Prostate gland (tissue), 2 donors: ENCODE data around the gene POLR1H.

Experiments
- POLR2A ChIP-seq: fragments of 450-650 bp; IDR thresholded peaks from one replicate; pipeline ENCODE4 v1.6.1; 2016; ENCODE audit warnings: antibody characterized with exemption, mild to moderate bottlenecking
- TF ChIP-seq, protein P1 (sequence below), 4 experiments: fragments of 200-600 bp in 2 of 4; fragments of 450-650 bp in 2 of 4; sonication (generic) in 2 of 4; IDR thresholded peaks; 1 replicate in 3 of 4; 2 replicates in 1 of 4; pipeline ENCODE4 v1.5.1; 2016 to 2019; ENCODE audit warnings: antibody characterized with exemption in 4 of 4, mild to moderate bottlenecking in 2 of 4, moderate library complexity in 2 of 4

DNA sequence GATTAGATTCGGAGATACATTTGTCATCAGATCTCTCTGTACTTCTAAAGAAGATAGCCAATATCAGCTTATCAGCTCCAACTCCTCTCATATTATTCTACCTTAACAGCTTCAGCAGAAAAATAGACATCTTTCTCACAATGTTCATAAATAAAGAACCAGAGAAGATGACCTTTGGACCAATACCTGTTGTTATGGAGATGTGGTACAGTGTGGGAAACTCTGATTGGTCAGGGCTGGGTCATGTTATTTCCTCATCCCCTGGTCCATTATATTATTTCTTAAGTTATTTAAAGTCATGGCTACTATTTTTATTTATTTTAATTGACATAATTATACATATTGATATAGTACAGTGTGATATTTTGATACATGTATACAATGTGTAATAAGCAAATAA lies 35.9 kb upstream of the POLR1H start:
- TF ChIP-seq, protein P1, sequence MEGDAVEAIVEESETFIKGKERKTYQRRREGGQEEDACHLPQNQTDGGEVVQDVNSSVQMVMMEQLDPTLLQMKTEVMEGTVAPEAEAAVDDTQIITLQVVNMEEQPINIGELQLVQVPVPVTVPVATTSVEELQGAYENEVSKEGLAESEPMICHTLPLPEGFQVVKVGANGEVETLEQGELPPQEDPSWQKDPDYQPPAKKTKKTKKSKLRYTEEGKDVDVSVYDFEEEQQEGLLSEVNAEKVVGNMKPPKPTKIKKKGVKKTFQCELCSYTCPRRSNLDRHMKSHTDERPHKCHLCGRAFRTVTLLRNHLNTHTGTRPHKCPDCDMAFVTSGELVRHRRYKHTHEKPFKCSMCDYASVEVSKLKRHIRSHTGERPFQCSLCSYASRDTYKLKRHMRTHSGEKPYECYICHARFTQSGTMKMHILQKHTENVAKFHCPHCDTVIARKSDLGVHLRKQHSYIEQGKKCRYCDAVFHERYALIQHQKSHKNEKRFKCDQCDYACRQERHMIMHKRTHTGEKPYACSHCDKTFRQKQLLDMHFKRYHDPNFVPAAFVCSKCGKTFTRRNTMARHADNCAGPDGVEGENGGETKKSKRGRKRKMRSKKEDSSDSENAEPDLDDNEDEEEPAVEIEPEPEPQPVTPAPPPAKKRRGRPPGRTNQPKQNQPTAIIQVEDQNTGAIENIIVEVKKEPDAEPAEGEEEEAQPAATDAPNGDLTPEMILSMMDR (IDR thresholded peaks at IDR 0.05) = no peak
- no peak for TF ChIP-seq POLR2A
